SK-N-MC (cell line): ENCODE results near the gene PCED1B.

ENCODE experiments used
- EZH2 ChIP-seq: fragments of 200-600 bp; sonication (generic); IDR thresholded peaks from one replicate; pipeline ENCODE4 v1.6.1; 2017; ENCODE audit warnings: antibody characterized with exemption
- POLR2AphosphoS5 ChIP-seq: IDR thresholded peaks from 2 replicates; pipeline ENCODE4 v1.6.1; 2012; ENCODE audit warnings: mild to moderate bottlenecking, low read depth, low read length, borderline replicate concordance

DNA sequence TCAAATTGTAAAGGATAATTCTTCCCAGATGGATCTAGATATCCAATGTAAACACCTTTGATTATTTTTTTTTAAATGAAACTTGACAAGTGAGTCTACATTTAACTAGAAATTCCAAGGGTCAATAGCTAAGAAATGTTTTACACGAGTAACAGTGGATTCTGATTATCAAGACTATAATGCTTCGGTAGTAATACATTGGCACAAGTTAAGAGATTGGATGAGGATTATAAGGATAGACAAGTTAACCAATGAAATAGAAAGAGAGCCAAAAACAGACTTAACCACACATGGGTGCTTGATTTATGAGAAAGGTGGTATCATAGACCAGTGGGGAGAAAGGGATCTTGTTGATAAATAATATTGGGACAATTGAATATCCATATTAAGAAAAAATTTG lies 40.3 kb upstream of the PCED1B start:
- no peak for TF ChIP-seq EZH2
- TF ChIP-seq POLR2AphosphoS5: no peak
